ENCODE measurements around the gene POLR3GL. TPM values are rescaled to one million over a fixed set of nuclear protein-coding genes. Genes with fewer than 3 reads are reported as not detected.

POLR3GL gene
- total and polyA plus RNA-seq, 10 of the 15 experiments (the other 5 are each of a cell fraction or from before 2014, with no cell fraction given): 12.8 to 47.0 (median 26.6) TPM

GRCh38 chr1:145990249-145990855 lies 25.9 kb downstream of the POLR3GL start:
- no TSS peak for BruUV-seq (replicated peaks)
- ChIA-PET SMC1A (ENCODE audit: uncharacterized antibody, unreplicated experiment) (interaction anchor here (0.9 to 12.5 kb wide), 2 partner anchors 10 to 32 kb away, joined by 3 to 244 read pairs; partner anchors contain the start of gene LIX1L), RAD21 (ENCODE audit: unreplicated experiment) (interaction anchor here (0.6 to 1.7 kb wide), 2 partner anchors 11 to 32 kb away, joined by 3 to 11 read pairs; partner anchors contain the start of gene LIX1L), POLR2A (interaction anchor here (0.9 to 7.2 kb wide), 4 partner anchors 11 to 28 kb away, joined by 3 to 61 read pairs (median 4); partner anchors contain the start of genes ANKRD34A and POLR3GL), CTCF (interaction anchor here (0.8 to 12.2 kb wide), 4 partner anchors 10 to 46 kb away, joined by 3 to 196 read pairs (median 4); no protein-coding TSS in a partner anchor)
- in situ Hi-C loops (cut with MboI): no loop called here
- peaks cover 7% of the 10 kb centered on the region for H3K79me2 ChIP-seq (ENCODE audit: control insufficient read depth, insufficient read depth, low read length)
- TF ChIP-seq CHD2 (IDR thresholded peaks at IDR 0.05; ENCODE audit: borderline replicate concordance, low read depth, low read length) (no peak), MLLT1 (IDR thresholded peaks at IDR 0.05) (no peak), HDGF (IDR thresholded peaks at IDR 0.05) (no peak), BACH1 (IDR thresholded peaks at IDR 0.05; ENCODE audit: borderline replicate concordance) (no peak), SREBF2 (IDR thresholded peaks at IDR 0.05; ENCODE audit: low read length) (no peak), ZZZ3 (IDR thresholded peaks at IDR 0.05; ENCODE audit: control insufficient read depth, insufficient read length, low read depth) (no peak), SMAD1 (IDR thresholded peaks at IDR 0.05; ENCODE audit: low read depth, partially characterized antibody) (no peak), SRF (IDR thresholded peaks at IDR 0.05; ENCODE audit: low read depth in 2 of 2, low read length in 2 of 2) (no peak), NFXL1 (IDR thresholded peaks at IDR 0.05; ENCODE audit: borderline replicate concordance) (no peak), ATF2 (IDR thresholded peaks at IDR 0.05; ENCODE audit: low read length) (no peak), LARP7 (IDR thresholded peaks at IDR 0.05) (no peak), POLR2AphosphoS2 (IDR thresholded peaks at IDR 0.05; ENCODE audit: low read depth, low read length) (no peak), KAT2A (conservative IDR thresholded peaks at IDR 0.05; ENCODE audit: control insufficient read depth, low read depth, low read length) (no peak), STAT1 (conservative IDR thresholded peaks at IDR 0.05) (no peak), ETV6 (conservative IDR thresholded peaks at IDR 0.05 in 1 of 2, IDR thresholded peaks at IDR 0.05 in 1 of 2; ENCODE audit: borderline replicate concordance in 1 of 2, low read depth in 1 of 2) (no peak), GABPA (IDR thresholded peaks at IDR 0.05; ENCODE audit: low read depth) (no peak), FOXM1 (IDR thresholded peaks at IDR 0.05; ENCODE audit: low read depth, low read length) (no peak)
- peaks cover 0 to 3% of the 10 kb centered on the region in 2 experiments; a peak in 2 of 4 replicates for H3K36me3 ChIP-seq (ENCODE audit: control insufficient read depth in 2 of 2, insufficient read depth in 2 of 2, low read length in 1 of 2)
- no peak overlapping the region for H3K4me3 ChIP-seq
- no peak overlapping the region for H3K27ac ChIP-seq (ENCODE audit: control insufficient read depth, insufficient read depth)
- peak; percentile 4; the same call in 2 of the 3 replicates for ATAC-seq
- H2AFZ ChIP-seq (ENCODE audit: control insufficient read depth, low read depth, low read length): no peak overlapping the region
- 85% methylated on average over 7 of the region's 7 CpGs for WGBS (ENCODE audit: insufficient coverage, insufficient replicate concordance, low lambda C conversion rate, missing lambda C conversion rate)
- H4K20me1 ChIP-seq (ENCODE audit: control insufficient read depth, insufficient read depth): no peaks in the 10 kb centered on the region
- intact Hi-C loops (cut with micrococcal nuclease; ENCODE audit: unreplicated experiment): no loop called here
- FAIRE-seq: no peak
- peaks cover 4% of the 10 kb centered on the region; the same call in 1 of the 2 replicates for H3K4me1 ChIP-seq (ENCODE audit: control insufficient read depth, insufficient read depth, low read length)
- no peak overlapping the region for H3K9ac ChIP-seq (ENCODE audit: control insufficient read depth, insufficient read depth, low read length)
- DNase-seq (ENCODE audit: low read depth, low spot score): no peak
- no peaks in the 10 kb centered on the region for H3K27me3 ChIP-seq (replicated peaks in 1 of 2; ENCODE audit: control insufficient read depth in 2 of 2, insufficient read depth in 2 of 2, low read length in 1 of 2)
- no peak overlapping the region for H3K4me2 ChIP-seq (ENCODE audit: control insufficient read depth, insufficient read depth)
- H3K9me3 ChIP-seq (replicated peaks; ENCODE audit: control insufficient read depth, insufficient read depth, low read length): no peaks in the 10 kb centered on the region

Measured in GM12878 (cell line).